Stimulated activated CD4-positive, alpha-beta T cell treated with anti-CD3 and anti-CD28 coated beads, Interleukin-4, amount 100 ng/mL, for 4 hours (primary cell): ENCODE results near the gene PANK2.

ENCODE experiments used
- DNase-seq, 2 experiments: peaks; one replicate each; pipeline ENCODE4 v3.0.0-alpha.2; 2020

Gene PANK2

DNA sequence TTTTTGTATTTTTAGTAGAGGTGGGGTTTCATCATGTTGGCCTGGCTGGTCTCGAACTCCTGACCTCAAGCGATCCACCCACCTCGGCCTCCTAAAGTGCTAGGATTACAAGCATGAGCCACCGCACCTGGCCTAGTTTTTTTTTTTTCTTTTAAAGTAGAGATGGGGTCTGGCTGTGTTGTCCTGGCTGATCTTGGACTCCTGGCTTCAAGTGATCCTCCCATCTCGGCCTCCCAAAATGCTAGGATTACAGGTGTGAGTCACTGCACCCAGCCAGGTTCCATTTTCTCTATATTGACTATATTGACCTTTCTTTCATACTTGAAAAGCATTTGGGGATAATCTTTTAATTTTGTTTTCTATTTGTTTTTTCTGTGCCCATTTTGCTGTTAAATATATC, 13.3 kb downstream of the PANK2 start:
- DNase-seq = no peak

DNA sequence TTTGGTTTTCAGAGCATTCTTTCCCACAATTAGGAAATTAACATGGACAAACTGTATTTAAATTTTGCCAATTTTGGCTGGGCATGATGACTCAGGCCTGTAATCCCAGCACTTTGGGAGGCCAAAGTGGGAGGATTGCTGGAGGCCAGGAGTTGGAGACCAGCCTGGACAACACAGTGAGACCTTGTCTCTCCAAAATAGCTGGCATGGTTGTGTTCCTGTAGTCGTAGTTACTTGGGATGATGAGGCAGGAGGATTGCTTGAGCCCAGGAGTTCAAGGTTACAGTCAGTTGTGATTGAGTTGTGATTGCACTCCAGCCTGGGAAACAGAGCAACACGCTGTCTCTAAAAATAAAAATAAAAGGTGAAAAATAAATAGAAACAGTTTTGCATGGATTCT, 15.0 kb downstream of the PANK2 start:
- no peak for DNase-seq

DNA sequence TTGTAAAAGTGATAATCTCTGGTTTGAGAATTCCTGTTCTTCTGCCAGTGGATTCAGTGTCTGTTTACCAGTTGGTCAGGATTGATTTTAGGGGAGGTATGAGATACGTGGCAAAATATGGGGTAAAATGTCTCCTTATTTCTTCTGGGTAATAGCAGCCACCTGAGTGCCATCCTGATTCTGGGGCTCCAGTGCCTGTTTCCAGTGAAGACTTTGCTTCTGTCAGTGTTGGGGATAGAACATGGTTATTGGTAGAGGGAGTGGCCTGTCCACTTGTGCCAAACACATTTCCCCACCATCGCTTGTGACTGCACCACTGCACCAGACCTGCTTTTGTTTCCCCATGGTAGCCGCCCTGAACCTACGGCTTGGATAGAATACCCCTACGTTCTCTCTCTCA, 15.7 kb downstream of the PANK2 start:
- DNase-seq = no peak

DNA sequence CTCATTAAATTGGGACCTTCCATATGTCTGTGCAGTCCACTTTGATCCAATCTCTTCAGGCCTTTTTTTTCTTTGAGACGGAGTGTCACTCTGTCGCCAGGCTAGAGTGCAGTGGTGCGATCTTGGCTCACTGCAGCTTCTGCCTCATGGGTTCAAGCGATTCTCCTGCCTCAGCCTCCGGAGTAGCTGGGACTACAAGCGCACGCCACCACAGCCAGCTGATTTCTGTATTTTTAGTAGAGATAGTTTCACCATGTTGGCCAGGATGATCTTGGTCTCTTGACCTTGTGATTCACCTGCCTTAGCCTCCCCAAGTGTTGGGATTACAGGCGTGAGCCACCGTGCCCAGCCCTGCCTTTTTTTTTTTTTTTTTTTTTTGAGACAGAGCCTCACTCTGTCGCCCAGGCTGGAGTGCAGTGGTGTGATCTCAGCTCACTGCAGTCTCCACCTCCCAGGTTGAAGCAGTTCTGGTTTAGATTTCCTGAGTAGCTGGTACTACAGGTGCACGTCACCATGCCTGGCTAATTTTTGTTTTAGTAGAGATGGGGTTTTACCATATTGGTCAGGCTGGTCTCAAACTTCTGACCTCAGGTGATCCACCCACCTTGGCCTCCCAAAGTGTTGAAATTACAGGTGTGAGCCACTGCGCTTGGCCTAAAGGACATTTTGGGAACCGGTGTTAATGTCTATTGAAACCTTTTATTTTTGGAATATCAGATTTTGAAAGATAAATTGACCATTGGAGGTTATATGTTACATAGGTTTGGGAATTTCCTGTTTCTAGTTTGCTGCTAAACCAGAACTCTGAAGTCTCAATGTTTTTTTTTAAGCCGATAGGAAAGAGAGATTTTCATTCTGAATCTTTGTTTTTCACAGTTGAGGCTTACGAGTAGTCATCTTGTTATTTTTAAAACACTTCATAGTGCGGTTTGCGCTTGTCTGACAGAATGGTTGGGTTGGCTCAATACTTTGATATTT, 17.8 kb downstream of the PANK2 start:
- DNase-seq = peak in 1 of 2 experiments; percentile 35

DNA sequence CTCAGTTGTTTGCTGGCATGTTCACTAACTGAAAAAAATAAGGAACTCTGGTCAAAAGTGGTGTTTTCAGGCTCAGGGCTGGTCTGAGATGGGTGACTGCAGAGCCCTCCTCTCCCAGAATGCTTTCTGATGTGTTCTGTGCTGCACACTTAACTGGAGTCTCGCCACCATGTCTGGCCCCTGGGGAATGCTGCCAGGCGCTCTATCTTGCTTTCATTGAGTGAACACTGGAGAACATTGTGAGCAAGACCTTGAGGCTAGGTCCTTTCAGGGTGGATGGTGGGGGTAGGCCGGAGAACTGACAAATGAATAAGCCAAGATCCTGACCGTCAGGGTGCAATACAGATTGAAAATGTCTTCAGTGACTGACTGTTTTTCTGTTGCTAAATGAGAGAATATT, 19.5 kb downstream of the PANK2 start:
- no peak for DNase-seq

DNA sequence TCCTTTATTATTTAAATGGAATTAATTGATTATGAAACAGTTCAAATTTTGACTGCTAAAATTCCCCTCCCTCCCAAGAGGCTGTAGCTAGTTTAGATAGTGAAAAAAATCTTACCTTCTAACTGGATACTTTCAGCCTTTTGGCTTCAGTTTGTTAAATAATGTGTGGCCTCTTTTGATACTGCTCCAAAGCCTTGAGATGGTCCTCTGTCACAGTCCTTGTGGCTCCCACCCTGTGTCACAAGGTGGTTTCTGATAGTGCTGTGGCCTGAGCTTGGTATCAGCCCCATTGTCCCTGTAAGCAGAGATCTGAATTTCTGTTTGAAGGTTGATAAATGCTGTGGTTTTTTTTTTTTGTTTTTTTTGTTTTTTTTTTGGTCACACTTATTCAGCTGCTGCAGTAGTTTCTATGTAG, 20.8 kb downstream of the PANK2 start:
- DNase-seq = no peak

DNA sequence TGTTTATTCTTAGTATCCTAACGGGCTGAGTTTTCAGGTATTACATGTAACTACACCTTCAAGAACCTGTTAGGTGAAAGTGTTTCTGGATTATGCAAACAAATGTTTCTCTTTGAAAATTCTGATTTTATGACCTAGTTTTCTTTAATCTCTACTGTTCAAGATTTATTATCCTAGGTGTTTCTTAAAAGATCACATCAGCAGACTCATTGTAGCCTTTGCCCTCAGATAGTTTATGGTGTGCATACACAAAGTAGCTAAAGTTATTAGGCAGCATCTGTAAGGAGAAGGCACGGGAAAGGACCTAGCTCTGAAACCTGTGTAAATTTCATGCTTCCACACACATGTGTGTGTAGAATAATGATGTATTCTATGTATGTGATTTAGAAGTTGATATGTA, 21.7 kb downstream of the PANK2 start:
- no peak for DNase-seq

DNA sequence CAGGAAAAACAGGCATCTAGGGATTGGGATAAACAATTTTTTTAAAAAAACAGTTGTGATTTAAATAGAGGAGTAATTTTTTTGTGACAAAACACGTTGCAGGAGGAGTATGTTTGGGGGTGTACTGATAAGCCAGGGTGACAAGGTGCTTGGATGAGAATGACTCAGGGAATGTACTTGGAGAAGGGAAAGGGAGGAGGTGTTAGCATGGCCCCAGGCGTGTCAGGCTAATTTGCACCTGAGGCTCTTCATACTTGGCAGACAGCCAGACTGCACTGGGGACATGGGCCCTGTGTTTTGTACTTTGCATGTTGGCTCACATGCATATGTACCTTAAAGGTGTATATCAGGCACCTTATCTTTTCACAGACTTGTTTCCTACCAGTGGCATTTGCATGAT, 22.8 kb downstream of the PANK2 start:
- no peak for DNase-seq

DNA sequence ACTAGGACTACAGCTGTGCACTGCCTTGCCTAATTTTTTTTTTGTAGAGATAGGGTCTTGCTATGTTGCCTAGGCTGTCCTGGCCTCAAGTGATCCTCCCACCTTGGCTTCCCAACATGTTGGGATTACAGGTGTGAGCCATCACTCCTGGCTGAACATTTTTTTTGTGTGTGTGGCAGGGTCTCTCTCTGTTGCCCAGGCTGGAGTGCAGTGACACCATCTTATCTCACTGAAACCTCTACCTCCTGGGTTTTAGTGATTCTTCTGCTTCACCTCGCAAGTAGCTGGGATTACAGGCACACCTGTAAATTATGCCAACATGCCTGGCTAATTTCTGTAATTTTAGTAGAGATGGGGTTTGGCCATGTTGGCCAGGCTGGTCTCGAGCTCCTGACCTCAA, 25.3 kb downstream of the PANK2 start:
- DNase-seq = no peak

DNA sequence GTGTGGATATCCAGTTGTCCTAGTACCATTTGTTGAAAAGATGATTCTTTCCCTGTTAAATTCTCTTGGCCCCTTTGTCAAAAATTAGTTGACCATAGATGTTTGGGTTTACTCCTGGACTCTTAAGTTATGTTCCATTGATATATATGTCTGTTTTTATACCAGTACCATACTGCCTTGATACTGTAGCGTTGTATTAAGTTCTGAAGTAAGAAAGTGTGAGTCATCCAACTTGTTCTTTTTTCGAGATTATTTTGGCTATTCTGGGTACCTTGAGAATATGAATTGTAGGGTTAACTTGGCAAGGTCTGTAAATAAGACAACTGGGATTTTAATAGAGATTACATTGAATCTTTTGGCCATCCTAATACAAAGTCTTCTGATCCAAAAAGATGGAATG, 26.5 kb downstream of the PANK2 start:
- no peak for DNase-seq

DNA sequence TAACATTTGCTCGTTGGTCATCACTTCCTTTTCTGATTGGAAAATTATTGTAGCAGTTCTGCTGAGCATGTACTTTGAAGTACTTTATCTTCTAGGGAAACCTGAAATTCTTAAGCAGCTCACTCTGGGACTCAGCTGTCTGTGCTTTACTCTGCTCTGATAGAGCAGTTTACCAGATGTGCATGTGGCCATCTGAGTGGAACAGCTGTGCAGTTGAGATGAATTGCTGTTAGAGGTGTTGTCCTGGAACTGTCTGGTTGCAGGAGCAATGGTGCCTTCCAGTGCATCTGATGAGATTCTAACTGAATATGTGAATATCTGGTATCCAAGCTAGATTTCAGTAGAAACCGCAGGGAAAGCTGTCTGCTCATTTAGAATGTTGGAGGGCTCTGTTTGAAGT, 27.2 kb downstream of the PANK2 start:
- no peak for DNase-seq

DNA sequence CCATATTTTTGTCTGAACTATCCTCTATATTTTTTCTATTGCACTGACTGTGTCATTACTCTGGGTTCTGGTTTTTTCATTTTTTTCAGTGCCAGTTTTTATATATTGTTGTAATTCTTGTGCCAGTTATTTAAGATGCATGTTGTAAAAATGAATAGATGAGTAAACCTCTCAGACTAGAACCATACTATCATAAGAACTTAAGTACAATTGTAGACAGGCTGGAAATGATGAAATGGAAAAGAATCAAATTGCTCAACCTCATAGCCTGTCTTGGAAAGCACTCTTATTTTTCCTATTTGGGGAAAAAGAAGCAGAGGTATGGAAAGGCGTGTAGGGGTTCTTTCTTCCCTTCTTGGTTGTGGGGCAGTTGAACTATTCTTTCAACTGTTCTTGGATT, 30.2 kb downstream of the PANK2 start:
- no peak for DNase-seq

DNA sequence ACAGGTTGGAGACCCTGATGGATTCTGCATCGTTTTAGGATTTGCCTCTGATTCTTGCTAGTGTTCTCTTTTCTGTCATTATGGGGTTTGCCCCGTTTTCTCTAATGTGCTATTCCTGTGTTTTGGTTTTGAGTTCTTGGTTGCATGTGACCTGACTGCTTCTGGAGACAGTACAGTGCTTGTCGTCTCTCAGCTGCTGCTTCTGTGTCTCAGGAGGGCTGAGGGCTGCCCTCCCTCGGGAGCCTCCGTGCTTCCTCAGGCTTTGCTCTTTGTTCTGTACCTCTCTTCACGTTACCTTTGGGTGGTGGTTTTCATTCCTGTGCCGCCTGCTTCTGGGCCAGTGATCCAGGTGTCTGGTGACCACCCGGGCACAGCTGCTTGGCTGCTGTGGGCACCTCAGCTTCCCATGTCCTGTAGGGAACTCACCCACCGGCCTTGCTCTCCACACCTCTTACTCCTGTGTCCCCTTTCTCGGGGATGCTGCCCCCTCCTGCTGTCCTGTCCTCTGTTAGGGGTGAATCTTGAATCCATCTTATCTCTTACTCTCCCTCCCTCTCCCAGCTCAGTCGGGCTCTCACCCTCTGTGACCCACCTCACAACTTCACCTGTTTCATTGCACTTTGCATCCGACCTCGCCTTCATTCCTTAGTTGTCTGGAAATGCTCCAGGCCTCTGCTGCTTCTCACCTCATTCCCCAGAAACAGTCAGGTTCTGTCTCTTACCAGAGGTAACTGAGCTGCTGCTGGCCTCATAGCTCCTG, 33.2 kb downstream of the PANK2 start:
- DNase-seq = no peak

DNA sequence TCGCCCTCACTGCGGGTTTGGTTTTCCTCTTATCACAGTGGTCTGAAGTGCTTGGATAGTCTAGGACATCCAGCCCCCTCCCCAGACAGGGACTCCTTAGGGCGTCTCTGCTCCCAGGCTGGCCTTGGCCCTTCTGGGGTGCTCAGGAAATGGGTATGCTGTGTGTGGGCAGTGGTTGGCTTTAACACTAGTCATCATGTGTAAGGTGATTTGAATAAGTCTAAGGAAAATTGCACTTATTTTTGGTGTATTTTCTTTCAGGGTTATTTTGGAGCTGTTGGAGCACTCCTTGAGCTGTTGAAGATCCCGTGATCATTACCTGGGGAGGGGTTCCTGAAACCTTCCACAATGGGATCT, 33.8 kb downstream of the PANK2 start:
- DNase-seq = no peak

DNA sequence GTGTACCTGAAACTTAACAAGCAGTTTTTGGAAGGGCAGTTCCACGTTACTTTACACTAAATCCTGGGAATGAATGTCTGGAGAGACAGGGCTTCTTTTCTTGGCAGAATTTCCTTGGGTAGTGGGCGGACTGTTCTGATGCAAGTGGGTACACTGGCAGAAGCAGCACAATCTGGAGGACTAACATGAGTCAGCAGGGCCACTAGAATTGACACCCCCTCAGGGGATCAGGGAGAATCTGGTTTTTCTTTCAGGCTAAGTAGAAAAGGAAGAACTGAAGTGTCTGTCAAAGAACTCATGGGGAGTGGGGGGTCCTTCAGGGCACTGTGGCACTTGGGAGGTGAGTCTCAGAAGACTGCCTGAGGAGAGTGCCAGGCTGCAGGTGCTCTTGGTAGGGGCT, 34.6 kb downstream of the PANK2 start:
- DNase-seq = no peak

DNA sequence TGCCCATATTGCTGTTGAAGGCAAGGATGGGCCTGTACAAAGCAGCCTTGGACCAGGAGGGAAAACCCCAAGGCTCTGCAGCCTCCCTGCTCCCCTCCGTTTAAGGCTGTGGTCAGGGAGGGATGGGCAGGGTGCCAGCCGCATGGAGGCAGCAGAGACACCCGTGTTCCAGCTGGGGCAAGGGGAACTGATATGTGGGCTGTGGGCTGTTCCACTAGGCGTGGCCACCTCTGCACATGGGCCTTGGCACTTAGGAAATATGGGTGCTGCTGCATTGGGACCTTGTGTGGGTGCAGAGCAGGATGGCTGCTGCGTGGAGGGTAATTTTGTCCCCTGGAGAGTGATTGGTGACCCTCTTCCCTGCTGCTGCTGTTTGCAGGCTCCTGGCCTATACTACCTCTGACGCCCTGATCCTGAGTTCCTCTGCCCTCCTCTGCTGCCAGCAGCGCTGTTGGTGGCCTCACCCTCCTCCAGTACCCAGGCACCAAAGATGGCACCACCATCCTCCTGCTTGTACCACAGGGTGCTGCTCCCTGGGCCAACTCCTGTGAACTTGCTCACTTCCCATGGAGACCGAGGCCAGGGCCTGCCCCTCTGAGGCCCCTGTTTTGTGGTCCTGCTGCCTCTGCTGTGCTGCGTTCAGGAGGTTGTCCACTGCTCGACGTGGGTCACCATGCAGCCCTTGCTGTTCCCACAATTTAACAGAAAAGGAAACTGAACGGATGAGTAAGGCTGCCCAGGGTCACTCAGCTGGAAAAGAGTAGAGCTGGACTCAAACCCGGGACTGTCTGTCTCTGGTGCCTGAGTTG, 35.3 kb downstream of the PANK2 start:
- no peak for DNase-seq

DNA sequence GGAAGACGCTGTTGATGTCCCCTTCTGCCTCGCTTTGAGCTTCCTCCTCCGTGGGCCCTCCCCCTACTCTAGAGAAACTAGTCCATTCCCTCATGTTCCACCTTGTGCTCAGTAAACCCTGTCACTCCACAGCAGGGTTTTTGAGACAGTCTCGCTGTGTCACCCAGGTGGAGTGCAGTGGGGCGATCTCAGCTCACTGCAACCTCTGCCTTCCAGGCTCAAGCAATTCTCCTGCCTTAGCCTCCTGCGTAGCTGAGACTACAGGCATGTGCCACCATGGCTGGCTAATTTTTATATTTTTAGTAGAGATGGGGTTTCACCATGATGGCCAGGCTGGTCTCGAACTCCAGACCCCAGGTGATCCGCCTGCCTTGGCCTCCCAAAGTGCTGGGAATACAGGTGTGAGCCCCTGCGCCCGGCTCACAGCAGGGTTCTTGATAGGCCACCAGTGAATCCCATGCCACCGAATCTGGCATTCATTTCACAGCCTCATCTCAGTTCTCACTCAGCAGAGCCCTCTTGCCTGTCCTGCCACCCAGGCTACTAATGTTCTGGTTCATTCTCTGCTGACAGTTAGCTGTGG, 36.0 kb downstream of the PANK2 start:
- no peak for DNase-seq

DNA sequence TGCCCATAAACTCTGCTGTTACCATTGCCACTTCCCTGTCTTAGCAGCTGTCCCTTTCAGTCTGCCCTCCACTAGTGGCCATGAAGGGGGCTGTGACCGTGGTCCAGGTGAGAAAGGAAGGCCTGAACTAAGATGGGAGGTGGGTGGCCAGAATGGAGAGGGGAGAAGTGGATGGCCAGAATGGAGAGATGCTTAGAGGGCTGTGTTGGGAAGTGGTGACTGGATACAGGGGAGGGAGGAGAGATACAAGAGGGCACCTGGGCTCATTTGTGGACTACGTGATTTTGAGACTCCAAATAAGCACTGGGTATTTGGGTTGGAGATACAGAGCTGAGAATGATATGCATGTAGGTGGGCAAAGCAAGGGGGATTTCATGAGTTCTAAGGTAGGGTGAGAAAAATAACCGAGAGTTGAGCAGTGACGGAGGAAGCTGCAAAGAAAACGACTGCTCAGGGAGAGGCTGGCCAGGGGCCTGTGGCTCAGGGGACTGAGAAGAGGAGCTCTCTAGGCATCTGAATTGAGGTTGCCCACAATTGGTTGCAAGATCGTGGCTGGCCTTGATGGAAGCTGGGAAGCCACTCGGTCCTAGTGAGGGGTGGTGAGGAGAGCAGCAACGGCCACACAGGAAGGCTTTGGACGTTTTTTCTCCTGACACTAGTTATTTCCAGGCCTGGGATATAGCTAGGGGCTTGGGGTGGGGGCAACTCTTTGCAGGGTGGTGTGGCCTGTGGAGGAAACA, 36.9 kb downstream of the PANK2 start:
- DNase-seq = no peak

DNA sequence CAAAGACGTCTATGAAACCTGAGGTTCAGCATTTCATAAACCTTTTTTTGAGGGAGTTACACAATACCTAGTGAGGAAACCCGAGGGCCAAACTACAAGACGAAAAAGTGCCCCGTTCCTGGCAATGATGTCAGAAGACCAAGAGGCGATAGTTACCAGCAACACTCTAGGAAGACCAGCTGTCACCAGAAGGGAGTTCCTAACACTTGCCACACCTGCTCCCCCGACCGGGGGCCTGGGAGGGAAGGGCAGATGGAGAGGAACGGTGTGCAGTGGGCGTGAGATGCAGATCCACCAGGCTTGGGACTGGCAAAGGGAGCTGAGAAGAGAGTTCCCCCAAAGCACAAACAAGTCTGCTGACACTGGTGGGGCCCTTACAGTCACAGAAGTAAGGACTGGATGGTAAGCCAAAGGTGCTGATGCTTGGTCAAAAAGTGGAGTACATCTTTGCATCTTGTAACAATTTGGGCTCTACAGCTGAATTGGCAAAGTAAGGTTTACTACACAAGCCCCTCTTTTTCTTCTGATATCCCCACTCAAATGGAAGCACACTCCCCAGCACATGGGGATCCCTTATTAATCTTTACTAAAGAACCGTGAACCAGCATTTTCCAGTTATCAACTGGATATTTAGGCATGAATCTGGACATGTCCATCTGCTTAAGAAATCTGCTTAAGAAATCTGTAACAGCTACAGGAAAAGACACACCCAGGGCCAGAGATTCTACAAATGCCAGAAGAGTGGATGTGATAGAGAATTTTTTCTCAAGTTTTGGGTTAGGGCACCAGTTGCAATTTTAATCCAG, 38.5 kb downstream of the PANK2 start:
- no peak for DNase-seq

DNA sequence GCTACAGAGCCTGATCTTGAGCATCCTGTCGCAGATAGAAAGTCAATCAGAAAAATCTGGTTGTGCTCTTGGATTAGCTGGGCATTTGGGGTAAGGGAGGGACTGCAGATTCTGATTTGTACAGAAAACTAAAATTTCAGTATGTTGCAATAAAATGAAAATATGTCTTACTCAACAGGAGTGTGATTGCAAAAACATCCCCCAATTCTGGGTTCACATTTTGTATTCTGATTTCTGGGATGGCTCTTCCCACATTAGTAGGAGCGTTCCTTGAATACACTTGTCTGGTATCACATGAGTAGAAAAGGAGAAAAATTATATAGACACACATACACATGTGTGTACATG, 40.5 kb downstream of the PANK2 start:
- no peak for DNase-seq
